Measurements from ENCODE around the gene ITPR1. TPM values are rescaled to one million over a fixed set of nuclear protein-coding genes. Genes with fewer than 3 reads are reported as not detected.

Gene ITPR1
- total RNA-seq, 1 experiment from 2014 or later, result 9.9 TPM

DNA sequence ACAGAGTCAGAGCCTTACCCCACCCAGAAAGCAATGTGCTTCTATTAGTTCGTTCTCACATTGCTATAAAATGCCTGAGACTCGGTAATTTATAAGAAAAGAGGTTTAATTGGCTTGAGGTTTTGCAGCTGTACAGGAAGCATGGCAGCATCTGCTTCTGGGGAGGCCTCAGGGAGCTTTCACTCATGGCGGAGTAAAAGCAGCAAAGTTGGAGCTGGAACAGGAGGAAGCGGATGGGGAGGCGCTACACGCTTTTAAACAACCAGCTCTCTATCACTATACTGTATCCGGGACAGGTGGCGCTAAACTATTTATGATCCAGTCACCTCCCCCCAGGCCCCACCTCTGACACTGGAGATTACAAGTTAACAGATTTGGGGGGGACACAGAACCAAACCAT is 309.8 kb downstream of the ITPR1 start:
- in situ Hi-C loops (cut with HindIII; ENCODE audit: low sequenced_read_pairs), result no loop called here
- no peak for DNase-seq (ENCODE audit: low spot score)

DNA sequence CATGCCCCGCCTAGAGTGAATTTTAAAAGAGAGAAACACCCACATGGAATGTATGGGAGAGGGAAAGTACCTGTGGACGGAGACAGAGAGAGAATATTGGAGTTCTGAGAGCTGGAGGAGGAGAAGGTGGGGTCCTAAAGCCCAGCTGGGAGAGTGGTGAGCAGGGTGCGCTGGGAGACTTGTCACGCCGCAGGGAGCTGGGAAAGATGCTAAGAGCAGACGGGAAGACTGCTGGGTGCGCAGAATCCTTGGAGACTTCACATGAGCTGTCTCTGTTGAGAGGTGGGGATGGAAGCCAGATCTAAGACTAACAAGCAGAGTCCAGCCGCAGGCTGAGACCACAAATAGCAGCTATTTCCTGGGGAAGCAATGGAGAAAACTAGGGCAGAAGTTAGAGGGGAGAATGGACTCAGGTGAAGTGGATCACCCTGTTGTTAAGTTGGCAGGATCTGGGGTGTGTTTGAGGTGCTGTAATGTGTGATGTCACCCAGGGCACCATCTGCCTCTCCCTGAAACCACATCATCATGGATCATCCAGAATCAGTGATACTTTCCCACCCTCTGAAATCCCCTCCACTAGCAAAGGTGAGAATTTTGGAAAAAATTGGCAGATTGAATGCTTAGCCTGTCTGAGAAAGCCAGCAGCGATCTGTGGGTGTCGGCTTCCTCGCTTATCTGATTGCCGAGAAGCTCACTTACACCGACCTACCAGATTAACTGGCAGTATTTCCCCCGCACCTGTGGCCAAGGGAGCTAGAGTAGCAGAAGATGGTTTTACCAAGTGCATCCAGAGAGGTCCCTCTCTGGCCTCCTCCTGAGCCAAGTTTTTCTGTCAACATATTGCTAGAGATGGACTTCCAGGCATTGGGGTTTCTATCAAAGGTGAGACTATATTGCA is 311.3 kb downstream of the ITPR1 start:
- in situ Hi-C loops (cut with HindIII; ENCODE audit: low sequenced_read_pairs), result no loop called here
- DNase-seq (ENCODE audit: low spot score), result no peak

DNA sequence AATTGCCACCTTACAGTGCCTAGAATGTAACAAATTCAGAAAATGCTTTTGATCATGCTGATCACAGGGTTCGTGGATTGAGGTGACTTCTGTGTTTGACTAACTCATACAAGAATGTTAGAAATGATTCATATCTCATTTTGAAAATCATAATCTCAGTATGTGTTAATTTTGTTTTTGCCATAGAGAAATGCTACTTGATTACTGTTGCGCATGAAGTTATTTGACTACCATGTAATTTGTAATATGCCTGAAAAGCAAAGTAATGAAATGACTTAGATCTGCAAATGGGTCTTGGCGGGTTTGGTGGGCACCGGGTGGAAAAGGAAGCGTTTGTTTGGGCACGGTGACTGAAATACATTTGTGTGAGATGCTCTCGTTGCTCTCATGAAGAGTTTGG is 312.5 kb downstream of the ITPR1 start:
- no peak for DNase-seq (ENCODE audit: low spot score)
- in situ Hi-C loops (cut with HindIII; ENCODE audit: low sequenced_read_pairs), result no loop called here

DNA sequence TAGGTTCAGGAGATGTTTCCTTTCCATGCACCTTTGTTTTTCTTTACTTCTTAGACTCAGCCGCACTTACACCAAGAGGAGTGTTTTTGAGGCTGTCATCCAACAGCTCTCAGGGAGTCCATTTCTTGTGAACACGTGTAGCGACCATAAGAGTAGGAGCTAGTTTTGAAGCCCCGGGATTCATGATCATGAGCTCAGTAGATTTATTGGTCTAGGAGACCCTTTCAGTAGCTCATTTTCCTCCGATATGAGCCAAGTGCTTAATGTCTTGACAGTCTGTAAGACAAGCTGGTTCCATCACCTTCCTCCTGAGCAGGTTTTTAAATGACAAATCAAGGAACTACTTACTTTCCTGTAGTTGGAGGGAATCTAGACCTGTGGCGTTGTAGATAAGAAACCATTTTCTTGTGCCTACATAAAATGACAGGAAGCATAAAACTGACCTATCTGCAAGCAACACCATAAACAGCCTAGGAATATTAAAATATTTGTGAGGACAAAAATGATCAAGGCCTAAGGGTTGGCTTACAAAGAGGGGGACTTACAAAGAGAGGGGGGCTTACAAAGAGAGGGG is 313.5 kb downstream of the ITPR1 start:
- in situ Hi-C loops (cut with HindIII; ENCODE audit: low sequenced_read_pairs), result no loop called here
- no peak for DNase-seq (ENCODE audit: low spot score)

DNA sequence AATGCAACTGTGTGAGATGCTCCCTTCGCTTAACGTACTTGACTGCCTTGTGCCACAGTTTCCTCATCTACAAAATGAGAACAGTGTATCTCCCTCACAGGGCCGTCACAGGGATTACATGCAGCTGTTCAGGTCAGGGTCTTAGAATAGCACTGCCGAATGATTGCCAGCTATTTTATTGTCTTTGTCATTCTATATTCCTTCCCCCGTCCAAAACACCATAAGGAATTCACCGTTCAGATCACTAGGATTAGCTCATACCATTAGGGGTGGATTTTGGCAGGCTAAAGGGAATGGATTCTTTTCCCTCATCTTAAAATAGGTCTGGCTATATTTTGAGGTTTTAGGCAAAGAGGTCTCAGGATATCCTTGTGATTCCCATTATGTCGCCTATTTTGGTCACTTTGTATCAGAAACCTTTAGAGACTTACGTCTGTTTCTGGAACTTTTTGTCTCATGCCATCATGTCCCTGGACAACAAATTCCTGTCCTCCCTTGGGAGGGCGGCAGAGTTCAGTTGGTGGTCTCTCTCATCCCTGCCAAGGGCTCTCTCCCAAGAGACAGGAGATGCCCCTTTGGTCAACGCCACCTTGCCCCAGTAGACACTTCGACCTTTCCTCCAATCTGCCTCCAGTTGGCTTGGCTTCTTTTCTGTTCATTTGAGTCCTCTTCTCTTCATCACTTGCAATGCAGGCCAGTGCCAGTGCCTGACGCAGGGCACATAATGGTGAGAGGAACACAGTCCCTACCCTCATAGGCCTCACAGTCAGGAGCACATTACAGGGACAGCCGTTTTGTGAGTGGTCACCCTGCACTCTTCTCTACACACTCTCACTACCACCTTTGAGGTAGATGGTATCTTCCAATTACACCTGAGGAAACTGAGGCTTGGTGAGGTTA is 314.5 kb downstream of the ITPR1 start:
- no peak for DNase-seq (ENCODE audit: low spot score)
- in situ Hi-C loops (cut with HindIII; ENCODE audit: low sequenced_read_pairs), result no loop called here

DNA sequence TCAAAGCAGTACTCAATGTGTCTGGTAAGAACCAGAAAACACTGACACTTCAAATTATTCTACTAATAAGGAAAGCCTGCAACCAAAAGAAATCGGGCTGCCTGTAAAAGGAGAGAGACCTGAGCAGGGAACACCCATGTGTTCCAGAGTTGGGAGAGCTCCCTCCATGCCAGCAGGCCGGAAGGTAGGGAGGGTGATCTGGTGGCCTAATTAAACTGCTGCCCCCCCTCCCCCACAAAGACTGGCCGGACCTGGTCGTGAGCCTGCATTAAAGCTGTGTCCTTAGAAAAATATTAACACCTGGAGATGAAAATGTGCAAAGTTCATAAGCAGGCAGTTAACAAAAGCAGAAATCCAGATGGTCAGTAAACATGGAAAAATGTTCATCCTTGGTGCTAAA is 315.5 kb downstream of the ITPR1 start:
- in situ Hi-C loops (cut with HindIII; ENCODE audit: low sequenced_read_pairs), result no loop called here
- DNase-seq (ENCODE audit: low spot score), result peak; percentile 10

DNA sequence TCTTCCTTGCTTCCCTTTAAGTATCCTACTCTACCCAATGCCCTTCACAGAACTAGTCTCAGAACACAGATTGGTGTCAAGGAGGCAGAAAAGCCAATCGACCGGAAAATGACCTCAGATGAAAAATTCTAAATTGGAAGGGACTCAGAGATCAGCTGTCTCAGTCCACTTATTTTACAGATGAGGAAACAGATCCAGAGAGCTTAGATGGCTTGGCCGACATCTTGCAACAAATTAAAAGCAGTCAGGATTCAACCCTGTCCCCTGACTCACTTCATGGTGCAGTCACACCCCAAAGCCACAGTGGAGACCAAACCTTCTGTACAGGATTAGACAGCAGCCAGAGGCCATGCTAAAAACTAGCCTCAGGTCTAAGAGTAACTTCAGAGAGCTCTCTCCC is 316.8 kb downstream of the ITPR1 start:
- in situ Hi-C loops (cut with HindIII; ENCODE audit: low sequenced_read_pairs), result no loop called here
- no peak for DNase-seq (ENCODE audit: low spot score)

DNA sequence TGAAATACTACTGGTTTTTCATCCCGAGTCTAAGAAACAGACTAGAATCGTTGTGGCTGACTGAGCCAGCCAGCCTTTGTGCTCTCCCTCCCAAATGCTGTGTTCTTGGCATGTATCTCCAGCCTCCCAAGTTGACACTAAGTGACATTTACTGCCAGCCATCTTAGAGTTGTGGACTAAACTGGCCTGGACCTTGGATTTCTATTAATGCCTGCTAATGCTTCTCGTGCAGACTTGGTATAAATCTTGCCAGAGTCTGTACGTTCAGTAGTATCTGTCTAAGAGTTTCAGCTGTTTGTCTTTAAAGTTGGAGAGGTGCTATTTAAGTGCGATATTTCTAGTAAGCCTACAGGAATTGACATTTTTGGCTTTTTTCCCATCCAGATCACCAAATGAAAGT is 319.4 kb downstream of the ITPR1 start:
- in situ Hi-C loops (cut with HindIII; ENCODE audit: low sequenced_read_pairs), result no loop called here
- DNase-seq (ENCODE audit: low spot score), result no peak

DNA sequence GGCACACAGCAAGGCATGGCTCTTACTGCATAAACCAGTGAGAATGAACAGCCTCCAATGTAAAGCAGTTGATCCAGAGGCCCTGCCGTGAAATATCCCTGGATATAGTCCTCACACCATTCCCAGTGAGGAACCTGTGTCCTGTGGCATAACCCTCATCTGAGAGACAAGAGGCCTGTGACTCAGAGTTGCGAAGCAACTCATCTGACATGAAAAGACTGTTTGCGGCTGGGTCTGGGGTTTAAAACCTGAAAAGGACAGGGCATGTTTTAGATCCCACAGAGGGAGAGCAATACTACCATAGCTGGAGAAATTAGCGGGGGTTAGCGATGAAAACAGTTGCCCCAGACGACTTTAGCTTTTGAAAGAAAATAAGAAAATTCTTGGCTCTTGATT is 320.8 kb downstream of the ITPR1 start:
- DNase-seq (ENCODE audit: low spot score), result no peak
- in situ Hi-C loops (cut with HindIII; ENCODE audit: low sequenced_read_pairs), result no loop called here

DNA sequence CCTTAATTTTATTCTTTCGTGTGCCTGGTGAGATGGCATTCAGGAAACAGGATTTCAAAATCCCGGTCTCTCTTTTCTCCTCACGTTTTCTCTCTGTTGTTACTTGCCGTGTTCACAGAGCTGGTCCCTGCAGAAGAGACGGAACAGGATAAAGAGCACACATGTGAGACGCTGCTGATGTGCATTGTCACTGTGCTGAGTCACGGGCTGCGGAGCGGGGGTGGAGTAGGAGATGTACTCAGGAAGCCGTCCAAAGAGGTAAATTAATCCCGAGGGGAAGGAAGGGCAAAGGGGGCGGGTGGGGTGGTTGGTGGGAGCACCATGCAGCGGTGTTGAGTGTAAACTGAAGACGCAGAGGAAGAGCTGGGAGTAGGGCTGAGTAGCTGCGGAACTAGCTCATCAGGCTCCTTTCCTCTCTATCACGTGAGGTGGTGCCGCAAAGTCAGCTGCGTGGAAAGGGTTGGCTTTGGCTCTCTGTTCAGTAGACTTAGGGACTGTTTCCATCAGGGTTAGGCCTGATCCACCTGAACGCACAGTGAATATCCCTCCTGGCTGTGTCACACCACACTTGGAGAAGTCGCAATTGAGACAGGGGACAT is 321.3 kb downstream of the ITPR1 start:
- in situ Hi-C loops (cut with HindIII; ENCODE audit: low sequenced_read_pairs), result no loop called here
- DNase-seq (ENCODE audit: low spot score), result no peak

DNA sequence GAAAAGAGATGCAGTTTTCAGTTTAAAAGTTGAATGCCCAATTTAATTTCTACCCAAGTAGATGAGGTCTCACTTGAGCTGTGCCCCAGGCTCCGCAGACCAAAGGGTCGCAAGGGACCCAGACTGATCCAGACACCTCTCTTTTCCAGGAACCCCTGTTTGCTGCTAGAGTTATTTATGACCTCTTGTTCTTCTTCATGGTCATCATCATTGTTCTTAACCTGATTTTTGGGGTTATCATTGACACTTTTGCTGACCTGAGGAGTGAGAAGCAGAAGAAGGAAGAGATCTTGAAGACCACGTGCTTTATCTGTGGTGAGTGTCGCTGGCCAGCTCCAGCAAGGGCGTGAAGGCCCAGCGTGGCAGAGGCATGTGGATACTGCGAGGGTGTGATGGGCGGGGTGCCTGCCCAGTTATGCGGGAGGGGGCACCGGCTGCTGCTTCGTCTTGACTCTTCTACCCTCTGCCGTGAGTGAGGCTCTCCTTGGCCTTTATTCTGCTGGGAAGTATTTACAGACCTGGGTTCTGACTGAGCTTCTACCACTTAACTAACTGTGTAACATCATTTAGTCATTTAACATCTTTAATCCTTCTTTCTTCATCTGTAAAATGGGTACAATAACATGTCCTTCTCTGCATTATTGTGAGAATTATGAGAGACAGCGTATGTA is 321.9 kb downstream of the ITPR1 start:
- no peak for DNase-seq (ENCODE audit: low spot score)
- in situ Hi-C loops (cut with HindIII; ENCODE audit: low sequenced_read_pairs), result no loop called here

DNA sequence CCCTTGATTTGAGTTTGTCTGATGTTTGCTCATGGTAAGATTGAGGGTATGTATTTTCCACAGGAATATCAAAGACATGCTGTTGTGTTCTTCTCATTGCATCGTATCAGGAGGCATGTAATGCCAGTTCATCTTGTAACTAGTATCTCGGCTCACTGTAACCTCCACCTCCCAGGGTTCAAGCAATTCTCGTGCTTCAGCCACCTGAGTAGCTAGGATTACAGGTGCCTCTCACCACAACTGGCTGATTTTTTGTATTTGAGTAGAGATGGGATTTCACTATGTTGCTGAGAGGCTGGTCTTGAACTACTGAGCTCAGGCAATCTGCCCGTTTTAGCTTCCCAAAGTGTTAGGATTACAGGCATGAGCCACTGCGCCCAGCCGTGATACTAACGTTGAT is 323.2 kb downstream of the ITPR1 start:
- in situ Hi-C loops (cut with HindIII; ENCODE audit: low sequenced_read_pairs), result no loop called here
- no peak for DNase-seq (ENCODE audit: low spot score)

DNA sequence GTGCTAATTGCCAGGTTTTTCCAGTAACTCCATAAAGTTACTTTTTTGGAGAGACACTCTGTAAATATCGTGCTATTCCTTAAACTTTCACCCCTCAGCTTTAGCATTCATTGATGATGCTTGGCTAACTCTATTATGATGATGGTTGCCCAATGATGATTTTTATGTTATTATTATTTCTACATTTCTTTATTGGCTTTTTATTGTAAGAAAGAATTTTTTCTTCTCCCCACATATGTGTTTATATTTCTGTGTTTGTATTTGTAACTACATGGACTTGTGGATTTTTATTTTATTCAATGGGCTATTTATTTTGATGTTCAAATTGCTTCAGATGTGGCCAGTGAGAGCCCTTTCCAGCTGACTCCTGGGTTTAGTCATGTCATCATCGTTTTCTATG is 323.6 kb downstream of the ITPR1 start:
- in situ Hi-C loops (cut with HindIII; ENCODE audit: low sequenced_read_pairs), result no loop called here
- DNase-seq (ENCODE audit: low spot score), result no peak

DNA sequence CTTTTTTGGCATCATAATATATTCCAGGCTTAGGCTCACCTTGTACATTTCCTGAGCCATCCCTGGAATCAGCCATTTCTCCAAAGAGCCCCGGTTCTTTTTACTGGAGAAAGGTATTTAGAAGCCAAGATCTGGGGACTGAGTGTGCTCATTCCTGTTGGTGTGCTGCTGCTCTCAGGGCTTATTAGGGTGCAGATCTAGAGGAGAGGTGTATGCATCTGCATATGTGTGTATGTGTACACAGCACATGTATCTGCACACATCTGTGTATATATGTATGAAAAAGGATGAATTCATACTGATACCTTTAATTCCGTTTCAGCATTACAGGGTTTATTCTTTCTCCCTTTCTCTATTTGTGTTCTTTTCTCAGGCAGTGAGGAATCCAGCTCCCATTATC is 324.0 kb downstream of the ITPR1 start:
- DNase-seq (ENCODE audit: low spot score), result no peak
- in situ Hi-C loops (cut with HindIII; ENCODE audit: low sequenced_read_pairs), result no loop called here

DNA sequence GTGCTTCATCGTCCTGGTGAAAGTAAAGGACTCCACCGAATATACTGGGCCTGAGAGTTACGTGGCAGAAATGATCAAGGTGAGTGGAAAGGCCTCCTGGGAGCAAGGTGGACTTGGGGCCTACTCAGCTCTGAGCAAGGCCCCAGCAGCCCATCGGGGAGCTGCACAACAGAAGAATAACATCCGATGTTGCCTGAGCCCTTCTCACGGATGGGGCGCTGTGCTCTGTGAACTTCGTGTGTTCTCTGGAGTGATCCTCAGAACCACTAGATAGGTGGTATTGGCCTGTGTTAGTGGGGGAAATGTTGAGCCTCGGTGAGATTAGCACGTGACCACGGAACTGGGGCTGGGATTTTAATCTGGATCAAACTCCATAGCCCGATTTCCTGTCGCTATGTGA is 325.0 kb downstream of the ITPR1 start:
- in situ Hi-C loops (cut with HindIII; ENCODE audit: low sequenced_read_pairs), result no loop called here

DNA sequence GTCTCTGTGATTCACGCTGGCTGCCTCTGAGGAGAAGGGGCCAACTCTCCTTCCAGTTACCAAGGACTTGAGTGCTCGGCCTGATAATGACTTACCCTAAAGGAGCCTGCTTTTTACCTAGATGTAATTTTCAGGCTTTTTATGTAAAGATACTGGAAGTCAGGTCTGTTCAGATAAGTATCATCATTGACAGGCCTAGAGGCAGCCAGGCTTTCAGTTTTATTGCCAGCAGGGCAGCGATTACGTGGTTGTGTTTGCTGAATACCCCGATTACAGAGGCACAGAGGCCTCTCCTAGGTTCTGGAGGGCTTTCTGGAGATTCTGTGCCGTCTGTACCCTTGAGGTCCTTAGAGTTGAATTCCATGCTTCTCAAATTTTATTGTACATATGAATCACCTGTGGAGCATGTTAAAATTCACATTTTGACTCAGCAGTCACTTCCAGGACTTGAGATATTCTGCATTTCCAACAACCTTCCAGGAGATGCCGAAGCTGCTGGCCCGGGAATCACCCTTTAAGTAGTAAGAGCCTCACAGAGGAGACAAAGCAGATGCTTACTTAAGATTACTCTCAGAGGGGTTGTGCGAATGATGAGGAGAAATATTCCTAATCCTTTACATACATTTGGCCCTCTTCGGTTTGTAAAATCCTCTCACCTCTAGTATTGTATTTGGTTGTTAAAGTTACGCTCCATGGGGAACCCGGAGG is 326.0 kb downstream of the ITPR1 start:
- in situ Hi-C loops (cut with HindIII; ENCODE audit: low sequenced_read_pairs), result no loop called here
- DNase-seq (ENCODE audit: low spot score), result no peak

More for the DNA sequence above, 325.0 kb downstream of the ITPR1 start:
- DNase-seq (ENCODE audit: low spot score), result no peak

DNA sequence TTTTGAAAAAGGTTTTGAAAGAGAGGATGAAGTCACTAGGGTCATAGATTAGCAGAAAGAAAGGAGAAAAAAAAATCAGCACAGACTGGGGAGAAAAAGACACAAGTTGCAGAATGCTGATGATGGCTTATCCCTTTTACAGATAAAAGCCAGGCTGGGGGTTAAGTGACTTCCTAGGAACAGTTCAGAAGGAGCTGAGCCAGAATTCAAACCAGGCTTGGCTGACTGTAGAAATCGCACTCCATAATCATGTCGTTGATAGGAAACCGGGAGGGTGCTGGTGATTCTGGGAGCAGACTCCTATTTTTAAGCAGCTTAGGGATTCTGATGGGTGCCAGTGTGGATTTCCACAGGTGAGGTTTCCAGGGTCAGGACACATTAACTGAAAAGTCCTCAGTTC is 326.6 kb downstream of the ITPR1 start:
- in situ Hi-C loops (cut with HindIII; ENCODE audit: low sequenced_read_pairs), result no loop called here

DNA sequence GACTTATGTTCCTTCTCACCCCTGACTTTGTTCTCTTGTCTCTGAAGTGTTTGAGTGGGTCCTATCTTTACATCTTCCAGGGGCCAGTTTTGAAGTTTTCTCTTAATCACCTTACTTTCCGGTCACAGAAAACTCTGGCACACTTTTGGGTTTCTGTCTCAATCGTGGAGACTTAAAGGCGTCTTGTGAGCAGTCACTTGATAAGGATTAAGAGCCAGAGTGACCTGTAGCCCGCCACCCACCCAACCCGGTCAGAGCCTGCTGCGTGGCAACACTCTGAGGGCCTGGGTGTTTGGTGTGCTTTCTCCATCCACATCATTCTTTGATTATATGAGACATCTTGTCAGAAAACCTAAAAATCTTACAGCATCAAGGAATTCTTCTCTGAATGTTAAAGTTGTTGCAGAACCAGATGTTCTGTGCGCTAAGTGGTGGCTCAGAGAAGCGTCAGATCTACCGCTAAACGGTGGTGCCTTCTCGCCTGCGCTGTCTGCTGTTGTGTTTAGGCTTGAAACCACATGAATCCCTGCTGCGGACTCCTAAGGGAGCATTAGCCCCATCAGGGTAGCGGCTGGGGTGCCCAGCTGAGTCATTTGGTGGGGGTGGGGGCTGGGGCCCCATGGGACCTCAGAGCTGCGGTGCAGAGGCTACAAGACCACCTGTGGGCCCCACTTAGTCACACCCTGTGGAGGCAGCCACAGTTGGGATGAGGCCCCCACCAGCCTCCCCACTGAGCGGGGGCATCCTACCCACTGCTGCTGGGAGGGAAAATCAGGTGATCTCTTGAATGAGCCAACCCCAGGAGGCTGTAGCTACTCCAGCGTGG is 327.4 kb downstream of the ITPR1 start:
- in situ Hi-C loops (cut with HindIII; ENCODE audit: low sequenced_read_pairs), result no loop called here
- no peak for DNase-seq (ENCODE audit: low spot score)

More for the DNA sequence above, 326.6 kb downstream of the ITPR1 start:
- DNase-seq (ENCODE audit: low spot score), result no peak
